ENCODE data around the gene ARGFX.

GRCh38 chr3:121517953-121518655 lies 49.6 kb upstream of the ARGFX start:
- TF ChIP-seq POLR2AphosphoS5 (IDR thresholded peaks at IDR 0.05; ENCODE audit: borderline replicate concordance, low read depth, low read length) (no peak), EZH2 (IDR thresholded peaks at IDR 0.05) (no peak), FOXP2 (optimal IDR thresholded peaks at IDR 0.05; ENCODE audit: control extremely low read depth, extremely low read length, insufficient read depth) (no peak)
